H1 (cell line): ENCODE results near the gene GPR65.

Experiments
- CHD7 ChIP-seq: fragments of 300-600 bp; sonication (generic); IDR thresholded peaks from 2 replicates; pipeline ENCODE4 v1.7.1; 2012; ENCODE audit warnings: low read length, moderate library complexity, mild to moderate bottlenecking, inconsistent platforms; ENCODE audit not compliant: insufficient replicate concordance
- CTBP2 ChIP-seq: IDR thresholded peaks from 2 replicates; pipeline ENCODE4 v1.7.0; 2011; ENCODE audit warnings: borderline replicate concordance, mild to moderate bottlenecking, moderate library complexity, mixed read lengths, low read length; ENCODE audit not compliant: insufficient read depth, insufficient read length
- CTCF ChIP-seq, 3 experiments: IDR thresholded peaks; 1 replicate in 2 of 3; 2 replicates in 1 of 3; pipeline versions ENCODE4 v1.5.1 to v1.6.1; 2011; ENCODE audit warnings: low read length in 3 of 3, mild to moderate bottlenecking in 3 of 3, inconsistent platforms in 2 of 3, low read depth in 1 of 3, moderate library complexity in 1 of 3; ENCODE audit not compliant: insufficient read depth in 1 of 3; ENCODE audit errors: control extremely low read depth in 1 of 3
- EZH2 ChIP-seq: fragments of 200-600 bp; sonication (generic); IDR thresholded peaks from 2 replicates; pipeline ENCODE4 v1.7.1; 2012; ENCODE audit warnings: low read depth, mild to moderate bottlenecking, moderate library complexity, low read length, inconsistent platforms; ENCODE audit not compliant: severe bottlenecking
- HDAC2 ChIP-seq, 2 experiments: fragments of 300-600 bp in 1 of 2; sonication (generic) in 1 of 2; IDR thresholded peaks; 2 replicates each; pipeline ENCODE4 v1.6.1; 2011 to 2012; ENCODE audit warnings: low read depth in 2 of 2, low read length in 2 of 2, mild to moderate bottlenecking in 2 of 2, moderate library complexity in 2 of 2, borderline replicate concordance in 1 of 2, inconsistent platforms in 1 of 2
- HDAC6 ChIP-seq: IDR thresholded peaks from one replicate; pipeline ENCODE4 v1.7.1; 2012; ENCODE audit warnings: low read depth, mild to moderate bottlenecking, inconsistent platforms, low read length, moderate library complexity
- RFX5 ChIP-seq: IDR thresholded peaks from 2 replicates; pipeline ENCODE4 v1.6.1; 2011; ENCODE audit warnings: low read depth, low read length, improper control_type of control experiment, borderline replicate concordance
- SP1 ChIP-seq: IDR thresholded peaks from 2 replicates; pipeline ENCODE4 v1.6.1; 2011; ENCODE audit warnings: low read depth, low read length
- TBP ChIP-seq: IDR thresholded peaks from 2 replicates; pipeline ENCODE4 v1.6.1; 2011; ENCODE audit warnings: low read depth, low read length, improper control_type of control experiment
- TEAD4 ChIP-seq: IDR thresholded peaks from 2 replicates; pipeline ENCODE4 v1.6.1; 2012; ENCODE audit warnings: low read depth, low read length, inconsistent platforms, mixed read lengths
- ZNF274 ChIP-seq: IDR thresholded peaks from 2 replicates; pipeline ENCODE4 v1.7.0; 2012; ENCODE audit warnings: low read length, borderline replicate concordance; ENCODE audit errors: extremely low read depth

GRCh38 chr14:88013750-88014349 is 8.9 kb downstream of the GPR65 start:
- TF ChIP-seq CTCF (IDR thresholded peaks at IDR 0.05; ENCODE audit: control extremely low read depth in 1 of 3, insufficient read depth in 1 of 3, low read depth in 1 of 3, low read length in 3 of 3) (peak; percentile 59 to 87 (median 85)), CHD7 (no peak), HDAC2 (IDR thresholded peaks at IDR 0.05; ENCODE audit: borderline replicate concordance in 1 of 2, low read depth in 2 of 2, low read length in 2 of 2) (no peak), ZNF274 (no peak), CTBP2 (no peak), SP1 (no peak), EZH2 (no peak), RFX5 (no peak), TEAD4 (no peak), HDAC6 (no peak), TBP (no peak)
